BE2C (cell line): ENCODE results near the gene MYH4.

ENCODE experiments used
- DNase-seq: peaks from one replicate; pipeline ENCODE4 v3.0.0-alpha.2; 2020
- H3K27me3 ChIP-seq: fragments of 250-450 bp; sonication (Bioruptor Pico); 2 replicates; pipeline ENCODE4 v1.5.1; 2020; ENCODE audit warnings: mild to moderate bottlenecking
- H3K36me3 ChIP-seq: fragments of 250-450 bp; sonication (Bioruptor Pico); 2 replicates; pipeline ENCODE4 v1.5.1; 2020; ENCODE audit warnings: mild to moderate bottlenecking
- H3K4me1 ChIP-seq: fragments of 250-450 bp; sonication (Bioruptor Pico); 2 replicates; pipeline ENCODE4 v1.5.1; 2020
- H3K4me3 ChIP-seq: 2 replicates; pipeline ENCODE4 v1.5.1; 2011; ENCODE audit warnings: low read depth, low read length
- H3K9me3 ChIP-seq: fragments of 250-450 bp; sonication (Bioruptor Pico); 2 replicates; pipeline ENCODE4 v1.5.1; 2020
- TF ChIP-seq, protein P1 (sequence below): IDR thresholded peaks from 2 replicates; pipeline ENCODE4 v1.5.1; 2012; ENCODE audit warnings: mild to moderate bottlenecking, low read depth, low read length

The MYH4 gene

DNA sequence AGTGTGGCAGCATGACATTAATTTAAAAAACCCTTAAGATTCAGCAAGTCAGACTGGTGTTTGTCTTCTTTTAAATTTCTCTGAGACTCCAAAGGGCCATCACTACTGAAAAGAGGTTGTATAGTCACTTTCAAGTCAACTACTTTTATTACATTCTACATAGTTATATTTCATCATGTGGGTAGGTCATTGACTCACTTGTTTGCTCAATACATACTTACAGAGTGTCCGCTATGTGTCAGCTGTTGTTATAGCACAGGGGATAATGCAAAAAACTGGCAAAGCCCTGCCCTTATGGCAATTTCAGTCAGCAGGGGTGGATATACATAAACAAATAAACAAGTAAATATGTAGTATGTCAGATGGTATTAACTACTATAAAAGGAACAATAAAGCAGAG lies 2.5 kb upstream of the MYH4 start:
- TF ChIP-seq, protein P1, sequence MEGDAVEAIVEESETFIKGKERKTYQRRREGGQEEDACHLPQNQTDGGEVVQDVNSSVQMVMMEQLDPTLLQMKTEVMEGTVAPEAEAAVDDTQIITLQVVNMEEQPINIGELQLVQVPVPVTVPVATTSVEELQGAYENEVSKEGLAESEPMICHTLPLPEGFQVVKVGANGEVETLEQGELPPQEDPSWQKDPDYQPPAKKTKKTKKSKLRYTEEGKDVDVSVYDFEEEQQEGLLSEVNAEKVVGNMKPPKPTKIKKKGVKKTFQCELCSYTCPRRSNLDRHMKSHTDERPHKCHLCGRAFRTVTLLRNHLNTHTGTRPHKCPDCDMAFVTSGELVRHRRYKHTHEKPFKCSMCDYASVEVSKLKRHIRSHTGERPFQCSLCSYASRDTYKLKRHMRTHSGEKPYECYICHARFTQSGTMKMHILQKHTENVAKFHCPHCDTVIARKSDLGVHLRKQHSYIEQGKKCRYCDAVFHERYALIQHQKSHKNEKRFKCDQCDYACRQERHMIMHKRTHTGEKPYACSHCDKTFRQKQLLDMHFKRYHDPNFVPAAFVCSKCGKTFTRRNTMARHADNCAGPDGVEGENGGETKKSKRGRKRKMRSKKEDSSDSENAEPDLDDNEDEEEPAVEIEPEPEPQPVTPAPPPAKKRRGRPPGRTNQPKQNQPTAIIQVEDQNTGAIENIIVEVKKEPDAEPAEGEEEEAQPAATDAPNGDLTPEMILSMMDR = no peak
- Histone ChIP-seq H3K36me3 (no peaks in the 10 kb centered on the region), H3K27me3 (no peaks in the 10 kb centered on the region), H3K4me1 (no peaks in the 10 kb centered on the region), H3K9me3 (no peaks in the 10 kb centered on the region), H3K4me3 (no peak overlapping the region)
- no peak for DNase-seq

DNA sequence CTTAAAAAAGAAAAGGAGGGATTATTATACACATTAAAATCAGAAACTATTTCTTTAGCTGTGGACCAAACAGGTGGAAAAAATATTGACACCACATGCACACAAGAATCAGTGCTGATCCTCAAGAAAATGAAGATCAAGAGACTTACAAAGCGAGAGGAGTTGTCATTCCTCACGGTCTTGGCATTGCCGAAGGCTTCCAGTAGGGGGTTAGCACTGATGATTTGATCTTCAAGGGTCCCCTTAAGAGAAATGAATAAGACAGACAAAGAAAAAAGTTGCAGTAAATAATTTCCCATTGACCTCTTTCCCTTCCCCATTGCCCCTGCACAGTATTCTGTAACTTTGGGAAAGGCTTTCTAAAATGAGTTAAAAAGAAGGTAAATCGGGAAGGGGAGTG lies 6.0 kb downstream of the MYH4 start:
- no peak for DNase-seq
- H3K27me3 ChIP-seq = no peaks in the 10 kb centered on the region
- TF ChIP-seq, protein P1 = no peak

DNA sequence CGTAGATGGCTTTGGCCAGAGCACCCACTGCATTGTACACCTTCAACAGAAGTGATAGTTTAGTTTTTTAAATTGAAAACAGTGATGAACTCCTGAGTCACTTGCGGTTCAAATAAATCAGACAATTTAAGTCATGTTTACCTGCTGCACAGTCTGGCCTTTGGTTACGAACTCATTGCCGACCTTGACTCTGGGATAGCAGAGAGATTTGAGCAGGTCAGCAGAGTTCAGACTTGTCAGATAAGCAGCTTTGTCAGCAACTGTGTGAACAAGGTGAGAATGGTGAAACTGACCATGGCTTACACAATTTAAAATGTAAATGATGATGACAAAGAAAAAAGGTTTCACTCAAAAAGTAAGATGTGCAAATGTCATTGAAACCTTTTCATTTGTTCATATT lies 9.3 kb downstream of the MYH4 start:
- Histone ChIP-seq H3K9me3 (no peaks in the 10 kb centered on the region), H3K36me3 (no peaks in the 10 kb centered on the region), H3K4me1 (no peaks in the 10 kb centered on the region), H3K4me3 (no peak overlapping the region), H3K27me3 (no peaks in the 10 kb centered on the region)
- TF ChIP-seq, protein P1 = no peak
- no peak for DNase-seq

More for the DNA sequence above, 6.0 kb downstream of the MYH4 start:
- no peaks in the 10 kb centered on the region for H3K4me1 ChIP-seq
- H3K36me3 ChIP-seq = no peaks in the 10 kb centered on the region
- H3K9me3 ChIP-seq = no peaks in the 10 kb centered on the region
- no peak overlapping the region for H3K4me3 ChIP-seq

DNA sequence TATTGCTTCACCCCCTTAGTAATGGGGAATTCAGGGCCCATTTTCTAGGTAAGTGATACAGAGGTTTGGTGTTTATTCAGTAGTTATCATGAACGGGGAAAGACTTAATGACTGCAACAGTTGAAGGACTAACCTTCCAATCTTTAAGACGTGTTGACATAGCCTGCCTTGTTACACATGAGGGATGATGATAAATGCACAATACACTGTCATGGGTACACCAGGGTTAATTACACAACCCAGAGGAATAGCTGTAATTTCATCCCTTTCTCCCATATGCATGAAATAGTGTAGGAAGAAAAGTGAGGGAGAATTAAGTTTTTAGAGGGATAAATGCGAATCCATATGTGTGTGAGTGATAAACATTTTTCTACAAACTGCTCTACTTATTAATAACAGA lies 10.7 kb downstream of the MYH4 start:
- no peak for DNase-seq
- Histone ChIP-seq H3K27me3 (no peaks in the 10 kb centered on the region), H3K9me3 (no peaks in the 10 kb centered on the region), H3K4me3 (no peak overlapping the region), H3K4me1 (no peaks in the 10 kb centered on the region), H3K36me3 (no peaks in the 10 kb centered on the region)
- TF ChIP-seq, protein P1 = no peak

DNA sequence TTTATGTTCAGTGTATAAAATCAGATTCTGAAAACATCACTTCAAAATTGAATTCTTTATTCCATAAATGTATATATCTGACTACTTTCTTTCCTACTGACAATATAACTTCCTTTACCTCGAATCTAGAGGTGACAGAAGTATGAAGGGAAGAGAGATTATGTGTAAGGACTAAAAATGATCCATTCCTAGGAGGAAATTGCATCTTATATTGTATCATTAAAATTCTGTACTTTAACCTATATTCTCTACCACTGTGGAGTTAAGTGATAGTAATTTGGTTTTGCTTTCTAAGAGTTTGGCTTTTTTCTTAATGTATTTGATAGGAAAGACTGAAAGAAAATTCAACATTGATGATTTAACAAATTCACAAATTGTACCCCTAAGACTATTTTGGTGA lies 11.4 kb downstream of the MYH4 start:
- H3K27me3 ChIP-seq = no peaks in the 10 kb centered on the region
- no peak overlapping the region for H3K4me3 ChIP-seq
- no peak for DNase-seq
- TF ChIP-seq, protein P1 = no peak
- H3K36me3 ChIP-seq = no peaks in the 10 kb centered on the region
- H3K9me3 ChIP-seq = no peaks in the 10 kb centered on the region
- H3K4me1 ChIP-seq = no peaks in the 10 kb centered on the region

DNA sequence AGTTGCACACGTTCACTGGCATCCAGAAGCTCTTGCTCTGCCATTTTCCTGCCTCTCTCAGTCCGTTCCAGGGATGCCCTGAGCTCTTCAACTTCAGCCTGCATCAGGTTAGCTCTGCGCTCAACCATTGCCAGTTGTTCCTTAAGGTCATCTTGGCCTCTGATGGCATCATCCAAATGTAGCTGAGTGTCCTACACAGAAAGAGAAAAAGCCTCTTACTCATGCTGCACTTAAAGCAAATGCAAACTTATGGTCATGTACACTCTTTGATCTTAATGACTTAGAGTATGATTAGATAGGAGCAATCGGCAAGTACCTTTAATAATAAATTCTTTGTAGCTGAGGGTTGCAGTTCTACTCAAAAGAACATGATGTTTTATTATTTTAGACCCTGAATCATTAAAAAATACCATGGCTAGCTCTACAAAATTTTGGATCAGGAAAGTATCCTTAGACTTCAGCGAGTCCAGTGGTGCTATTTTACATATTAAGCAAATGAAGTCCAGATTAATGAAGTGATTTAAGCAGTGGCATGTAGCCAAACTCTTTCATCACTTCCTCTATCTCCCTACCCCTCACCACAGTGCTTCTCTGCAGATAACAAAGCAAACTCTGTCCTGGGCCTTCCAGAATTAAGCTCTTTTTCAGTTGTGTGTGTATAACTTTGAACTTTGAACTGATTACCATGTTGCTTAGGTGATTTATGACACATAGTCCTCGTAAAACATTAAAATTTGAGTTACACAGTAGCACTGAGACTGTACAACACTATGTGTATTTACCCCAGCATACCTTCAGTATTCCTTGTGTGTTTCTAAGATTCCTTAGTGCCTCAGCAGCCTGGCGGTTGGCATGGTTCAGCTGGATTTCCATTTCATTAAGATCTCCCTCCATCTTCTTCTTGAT lies 22.1 kb downstream of the MYH4 start:
- no peak overlapping the region for H3K4me3 ChIP-seq
- H3K9me3 ChIP-seq = no peaks in the 10 kb centered on the region
- H3K4me1 ChIP-seq = no peaks in the 10 kb centered on the region
- DNase-seq = no peak
- TF ChIP-seq, protein P1 = no peak
- H3K27me3 ChIP-seq = no peaks in the 10 kb centered on the region
- H3K36me3 ChIP-seq = no peaks in the 10 kb centered on the region
